Stimulated activated CD4-positive, alpha-beta T cell treated with anti-CD3 and anti-CD28 coated beads, Interleukin-2, amount 100 ng/mL, for 24 hours (primary cell): ENCODE measurements around the gene IFIT3.

Source experiments
- DNase-seq, 2 donors: peaks; one replicate each; pipeline ENCODE4 v3.0.0-alpha.2; 2020

Gene IFIT3

DNA sequence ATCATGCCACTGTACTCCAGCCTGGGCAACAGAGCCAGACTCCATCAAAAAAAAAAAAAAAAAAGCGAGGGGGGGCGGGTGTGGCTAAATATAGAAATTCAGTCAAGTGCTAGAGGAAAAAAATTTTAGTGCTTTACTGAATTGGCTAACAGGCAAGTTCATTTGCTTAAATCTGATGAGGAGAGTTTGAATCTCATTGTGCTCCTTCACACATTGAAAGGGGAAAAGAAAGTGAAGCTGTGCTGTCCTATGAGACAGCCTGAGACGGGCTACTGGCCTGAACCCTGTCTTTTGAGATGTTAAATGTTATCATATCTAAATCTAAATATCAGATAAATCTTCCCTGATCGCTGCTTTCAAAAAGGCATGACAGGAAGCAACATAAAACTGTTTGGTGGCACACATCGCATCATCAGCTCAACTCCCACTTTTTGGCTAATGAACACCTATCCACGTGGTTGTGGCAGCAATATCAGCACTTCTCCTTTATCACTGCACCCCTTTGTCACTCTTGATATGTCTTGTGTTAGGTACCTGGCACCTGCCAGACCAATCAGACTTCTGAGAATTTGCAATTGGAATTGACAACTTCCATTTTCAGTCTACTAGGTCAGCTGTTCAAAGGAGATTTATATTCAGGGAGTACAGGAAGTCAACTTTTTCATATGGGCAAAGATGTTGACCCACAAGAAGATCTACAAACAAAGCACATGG, 36.1 kb downstream of the IFIT3 start:
- no peak for DNase-seq

DNA sequence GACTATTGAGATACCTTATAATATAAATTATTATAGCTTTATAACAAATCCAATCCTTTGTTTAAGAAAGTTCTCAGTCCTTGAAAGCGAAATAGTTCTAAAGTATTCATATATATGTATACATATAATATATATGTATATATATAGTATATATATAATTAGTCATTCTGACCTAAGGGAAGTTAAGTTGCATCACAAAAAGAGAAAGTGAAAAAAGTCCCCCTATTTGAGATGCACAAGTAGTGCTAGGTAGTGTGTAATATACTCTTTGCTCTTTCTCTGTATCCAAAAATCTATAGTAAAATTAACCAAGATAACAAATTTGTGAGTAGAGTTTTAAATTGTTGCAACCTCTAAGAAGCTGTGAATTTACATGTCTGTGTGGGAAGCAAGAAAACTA, 36.7 kb downstream of the IFIT3 start:
- DNase-seq, result no peak

DNA sequence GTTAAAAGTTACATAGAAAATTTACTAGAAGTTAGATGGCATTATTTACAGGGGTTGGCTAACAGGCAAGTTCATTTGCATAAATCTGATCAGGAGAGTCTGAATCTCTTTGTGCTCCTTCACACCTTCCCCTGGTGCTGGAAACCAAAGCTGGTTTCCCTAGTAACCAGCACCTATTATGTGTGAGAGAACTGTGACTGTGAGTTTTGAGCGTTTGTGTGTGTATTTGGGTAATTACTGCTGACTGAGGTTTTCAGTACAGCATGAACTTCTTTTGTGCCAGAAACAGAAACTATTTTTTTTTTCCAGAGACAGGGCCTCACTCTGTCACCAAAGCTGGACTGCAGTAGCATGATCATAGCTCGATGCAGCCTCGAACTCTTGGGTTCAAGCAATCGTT, 39.7 kb downstream of the IFIT3 start:
- no peak for DNase-seq

DNA sequence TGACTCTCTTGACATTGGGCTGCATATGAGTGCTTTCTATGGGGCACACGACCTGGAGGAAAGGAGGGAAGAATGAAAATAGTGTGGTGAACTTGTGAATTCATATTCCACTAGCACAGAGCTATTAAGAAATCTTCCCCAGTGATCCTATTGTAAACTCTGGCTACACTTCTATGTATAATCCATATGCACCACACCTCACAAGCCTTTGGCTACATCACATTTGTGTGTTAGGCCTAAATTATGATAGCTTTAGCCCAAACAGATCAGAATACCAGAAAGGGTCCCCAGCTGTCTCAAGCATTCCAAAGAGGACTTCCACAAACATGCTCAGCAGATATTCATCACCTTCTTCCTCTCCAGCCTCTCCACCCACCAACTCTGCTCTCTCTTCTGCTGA, 40.3 kb downstream of the IFIT3 start:
- no peak for DNase-seq

DNA sequence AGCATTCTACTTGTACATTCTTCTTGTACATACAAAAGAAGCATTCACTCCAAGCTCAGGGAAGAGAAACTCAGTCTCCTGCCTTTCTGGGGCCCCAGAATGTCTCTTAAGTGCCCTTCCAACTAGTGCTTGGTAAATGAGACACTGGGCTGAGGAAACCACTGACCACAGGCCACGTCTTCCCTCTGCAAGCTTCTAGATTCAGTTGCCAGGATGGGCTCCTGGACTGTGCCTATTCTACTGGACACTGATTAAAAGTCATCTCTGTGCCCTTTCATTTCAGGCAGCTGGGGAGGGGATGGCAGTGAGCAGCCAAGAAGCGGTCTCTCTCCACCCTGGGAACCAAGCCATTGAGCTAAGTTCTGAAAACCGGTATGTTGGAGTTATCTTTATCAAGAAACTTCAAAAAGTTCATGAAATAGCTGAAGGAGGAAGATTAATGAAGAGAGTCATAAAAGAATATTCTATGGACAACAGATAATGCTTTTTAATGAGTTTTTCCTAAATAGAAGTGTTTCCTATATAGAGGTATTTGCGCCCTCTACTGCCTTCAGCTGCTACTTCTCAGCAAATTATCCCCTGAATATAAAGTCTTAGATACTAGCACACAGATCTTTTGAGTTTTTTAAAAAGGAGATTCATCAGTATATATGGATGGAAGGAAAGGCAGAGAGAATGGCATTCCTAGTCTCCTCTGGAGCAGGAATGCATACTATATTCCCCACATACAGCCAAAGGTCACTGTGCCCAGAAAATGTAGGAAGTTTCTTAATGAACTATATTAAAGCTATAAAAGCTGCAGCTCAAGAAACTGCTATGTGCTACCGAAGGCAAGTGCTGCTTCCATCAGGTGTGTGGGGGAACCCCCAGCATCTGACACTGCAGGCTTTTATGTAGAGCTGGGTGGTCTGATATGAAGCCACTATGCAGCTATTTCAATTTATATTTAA, 41.6 kb downstream of the IFIT3 start:
- no peak for DNase-seq

DNA sequence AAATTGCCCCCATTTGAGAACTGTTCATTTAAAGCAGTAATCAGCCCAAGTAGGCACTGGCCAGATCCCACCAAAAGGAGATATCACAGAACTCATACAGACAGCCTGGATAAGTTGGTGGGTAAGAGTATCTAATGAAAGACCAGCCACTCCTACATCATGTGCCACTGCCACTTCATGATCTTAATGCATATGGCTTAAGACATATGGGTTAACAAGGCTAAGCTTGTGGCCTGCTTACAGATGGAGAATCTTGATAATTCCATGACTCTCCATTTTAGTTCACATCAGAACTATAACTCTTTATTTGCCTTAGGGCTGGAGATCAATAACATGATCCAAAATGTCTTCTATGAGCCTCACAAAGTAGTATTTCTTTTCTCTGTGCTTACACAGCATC, 43.3 kb downstream of the IFIT3 start:
- no peak for DNase-seq

DNA sequence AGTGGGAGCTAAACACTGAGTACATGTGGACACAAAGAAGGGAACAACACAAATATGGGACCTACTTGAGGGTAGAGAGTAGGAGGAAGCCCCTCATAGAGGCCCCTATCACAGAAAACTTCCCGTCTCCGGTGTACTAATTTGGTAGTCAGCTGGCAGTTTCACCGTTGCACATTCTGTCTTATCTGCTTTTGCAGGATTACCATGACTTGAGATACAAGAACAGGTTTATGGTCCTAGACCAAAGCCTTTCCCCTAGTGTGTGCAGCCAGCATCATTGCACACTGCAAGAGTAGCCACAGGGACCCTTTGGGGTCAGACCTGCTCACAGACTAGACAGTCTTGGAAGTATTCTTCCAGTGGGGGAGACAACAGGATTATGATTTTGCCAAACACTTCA, 44.2 kb downstream of the IFIT3 start:
- no peak for DNase-seq

DNA sequence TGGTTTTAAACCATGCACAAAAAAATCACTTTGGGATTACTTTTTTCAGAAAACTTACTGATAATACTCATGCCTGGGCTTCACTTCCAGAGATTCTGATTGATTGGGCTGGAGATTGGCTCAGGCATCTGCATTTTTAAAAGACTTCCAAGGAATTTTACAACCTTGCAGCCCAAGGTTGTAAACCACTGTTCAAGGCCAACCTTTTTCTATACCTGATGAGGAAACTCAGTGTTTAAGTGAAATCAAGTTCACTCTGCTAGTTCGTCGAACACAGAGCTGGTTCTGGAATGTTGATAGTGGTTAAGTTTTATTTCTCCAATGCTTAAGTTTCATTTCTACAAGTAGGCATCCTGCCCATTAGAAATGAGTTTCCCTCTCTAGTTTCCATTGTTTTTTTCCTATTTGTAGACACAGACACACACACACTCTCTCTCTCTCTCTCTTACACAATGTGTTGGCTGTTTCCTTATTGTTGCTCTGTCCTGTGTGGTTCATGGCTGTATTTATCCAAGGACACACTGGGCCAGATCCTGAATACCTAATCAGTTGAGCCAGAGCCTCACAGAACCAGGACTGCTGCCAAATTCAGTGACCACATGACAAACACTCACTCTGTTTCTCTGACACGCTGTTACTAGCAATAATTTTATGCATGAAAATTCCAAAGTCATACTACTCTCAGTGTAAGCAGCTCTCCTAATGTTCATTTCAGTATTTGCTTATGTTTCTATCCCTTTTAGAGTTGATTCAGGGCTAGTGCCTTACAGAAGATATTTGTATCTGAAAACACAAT, 46.3 kb downstream of the IFIT3 start:
- DNase-seq, result no peak

DNA sequence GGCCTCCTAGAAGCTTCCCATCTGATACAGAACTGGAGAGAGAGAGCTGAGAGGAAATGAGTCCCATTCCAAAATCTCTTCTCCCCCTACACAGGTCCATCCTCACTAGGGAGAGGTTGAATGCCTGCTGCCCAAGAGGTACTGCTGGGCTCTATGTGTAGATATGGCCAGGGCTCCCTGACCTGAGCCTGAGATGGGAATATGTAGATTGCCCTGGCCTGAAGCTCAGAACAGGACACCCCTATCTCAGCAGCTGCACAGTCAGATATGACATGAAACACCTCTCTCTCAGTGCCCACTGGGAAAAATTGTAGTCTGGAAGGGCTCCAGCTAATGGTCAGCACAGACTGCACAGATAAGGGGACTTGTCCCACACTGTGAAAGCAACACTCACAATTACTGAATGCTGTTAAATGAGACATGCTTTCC, 46.9 kb downstream of the IFIT3 start:
- DNase-seq, result no peak

DNA sequence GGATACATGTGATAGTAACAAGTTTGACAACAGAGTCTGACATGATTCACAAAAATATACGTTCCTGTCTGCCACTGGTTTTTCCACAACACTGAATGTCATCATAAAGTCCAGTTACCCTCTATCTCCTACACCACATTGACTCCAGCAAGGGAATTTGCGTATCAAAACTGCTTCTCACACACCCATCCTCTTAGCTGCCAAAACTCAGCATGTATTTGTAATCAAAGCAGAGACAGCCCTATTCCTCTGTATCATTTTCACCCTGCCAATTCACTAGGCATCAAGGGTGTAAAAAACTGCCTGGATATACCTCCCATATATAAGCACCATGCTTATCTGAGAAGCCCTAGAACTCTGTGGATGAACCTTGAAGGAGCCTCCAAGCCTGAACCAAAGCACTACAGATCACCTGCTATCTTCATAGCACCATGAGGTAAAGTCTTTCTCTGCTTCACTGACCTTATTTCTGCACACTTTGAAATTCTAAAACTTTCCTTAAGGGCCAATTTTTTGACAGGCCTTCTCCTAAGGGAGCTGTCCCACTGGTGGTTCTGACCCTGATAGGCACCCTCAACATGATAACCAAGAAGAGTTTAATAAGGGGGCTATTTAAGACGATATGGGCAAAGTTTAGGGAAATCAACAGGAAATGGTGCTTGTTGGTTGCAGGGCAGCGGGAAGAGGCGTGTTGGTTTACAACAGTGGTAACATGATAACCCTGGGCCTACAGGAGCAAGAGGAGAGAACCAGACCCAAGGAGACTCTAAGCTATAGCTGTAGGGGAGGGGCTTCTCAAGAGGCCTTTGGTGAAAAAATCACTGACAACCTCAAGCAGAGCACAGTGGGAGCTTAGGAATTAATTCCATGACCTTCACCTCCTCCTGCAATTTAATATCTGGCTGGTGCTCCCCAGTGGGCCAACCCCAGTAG, 50.2 kb downstream of the IFIT3 start, which contains the start of gene IFIT1B:
TSS of gene IFIT1B (plus strand) at position 352 of the 933 bp plus-strand sequence. CDS start at position 432, 80 bp downstream.
- no peak for DNase-seq

DNA sequence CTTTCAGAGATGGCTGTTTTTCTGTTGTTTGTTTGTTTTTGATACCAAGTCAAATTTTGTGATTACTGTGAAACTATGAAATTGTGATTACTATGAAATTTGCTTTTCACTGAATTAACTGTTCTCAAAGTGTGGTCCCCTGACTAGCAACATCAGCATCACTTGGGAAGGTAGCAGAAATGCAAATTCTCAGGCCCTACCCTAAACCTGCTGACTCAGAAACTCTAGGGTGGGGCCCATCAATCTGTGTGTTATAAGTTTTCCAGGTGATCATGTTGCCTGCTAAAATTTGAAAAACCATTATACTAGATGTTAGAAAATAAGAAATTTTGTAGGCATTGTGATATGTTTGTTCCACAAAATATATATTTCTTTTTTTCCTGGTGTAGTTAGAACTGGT, 51.3 kb downstream of the IFIT3 start:
- DNase-seq, result no peak

DNA sequence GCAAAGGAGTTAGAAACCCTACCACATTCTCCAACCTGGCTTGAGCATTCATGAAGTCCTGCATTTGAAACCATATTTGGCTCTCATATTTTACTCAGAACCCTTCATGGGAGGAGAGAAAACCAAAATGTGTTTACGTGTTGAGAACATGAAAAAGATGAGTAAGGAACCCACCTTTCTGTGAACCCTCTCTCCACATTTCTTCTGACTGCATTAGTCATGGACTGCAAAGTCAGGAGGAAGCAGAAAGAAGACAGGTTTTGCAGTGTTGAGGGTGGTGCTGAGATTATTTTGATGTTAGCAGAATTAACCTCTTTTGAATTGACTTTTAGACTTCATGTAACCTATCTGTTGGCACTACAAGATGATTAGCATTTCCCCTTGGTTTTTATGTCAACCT, 55.0 kb downstream of the IFIT3 start:
- DNase-seq, result no peak

DNA sequence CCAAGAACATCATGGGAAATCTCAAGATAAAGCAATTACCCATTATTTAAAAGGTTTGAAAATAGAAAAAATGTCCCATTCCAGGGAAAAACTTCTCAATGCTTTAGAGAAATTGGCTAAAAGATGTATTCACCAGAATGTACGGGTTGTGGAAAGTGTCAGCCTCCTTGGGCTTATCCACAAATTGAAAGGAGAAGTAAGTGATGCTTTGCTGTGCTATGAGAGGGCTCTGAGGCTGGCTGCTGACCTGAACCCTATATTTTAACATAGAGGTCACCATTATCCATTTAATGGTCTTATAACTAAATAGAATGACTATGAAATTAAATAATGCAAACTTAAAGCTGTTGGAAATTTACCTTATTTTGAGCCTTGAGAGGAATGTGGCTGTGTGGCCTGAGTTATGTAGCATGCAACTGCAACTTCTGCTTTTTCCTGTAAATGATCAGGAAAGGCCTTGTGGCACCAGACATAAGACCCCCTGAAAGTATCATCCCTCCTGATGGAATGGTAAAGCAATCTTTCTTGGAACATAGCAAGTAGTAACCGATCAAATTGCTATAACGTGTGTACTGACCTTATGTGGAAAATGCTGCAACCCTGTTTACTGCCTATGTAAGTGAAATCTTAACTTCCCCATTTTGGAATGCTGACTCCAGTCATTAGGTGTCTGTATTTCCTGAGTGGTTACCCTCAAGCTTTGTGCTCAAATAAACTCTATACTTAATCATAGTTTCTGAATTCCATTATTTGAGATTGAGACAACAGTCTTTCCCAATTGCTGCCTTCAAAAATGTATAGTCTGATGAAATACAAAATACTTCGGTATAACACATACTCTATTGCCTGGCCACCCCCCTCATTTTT, 56.9 kb downstream of the IFIT3 start:
- DNase-seq, result no peak

DNA sequence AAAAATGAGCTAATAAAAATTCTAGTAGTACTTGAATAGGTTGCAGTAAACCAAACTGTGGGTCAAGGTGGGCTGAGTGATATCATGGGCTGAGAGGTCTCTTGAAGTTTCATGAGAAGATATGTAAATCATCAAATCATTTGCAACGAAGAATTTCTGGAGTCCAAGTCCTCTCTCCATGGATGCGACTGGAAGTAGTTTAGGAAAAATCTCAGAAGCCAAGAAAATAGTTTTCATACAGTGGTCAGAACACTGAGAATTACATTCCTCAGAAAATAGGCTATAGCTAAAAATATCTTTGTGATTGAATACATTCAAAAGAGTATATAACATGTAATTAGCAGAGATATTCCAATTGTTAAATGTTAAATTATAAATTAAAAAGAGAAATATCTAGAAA, 61.0 kb downstream of the IFIT3 start:
- DNase-seq, result no peak

DNA sequence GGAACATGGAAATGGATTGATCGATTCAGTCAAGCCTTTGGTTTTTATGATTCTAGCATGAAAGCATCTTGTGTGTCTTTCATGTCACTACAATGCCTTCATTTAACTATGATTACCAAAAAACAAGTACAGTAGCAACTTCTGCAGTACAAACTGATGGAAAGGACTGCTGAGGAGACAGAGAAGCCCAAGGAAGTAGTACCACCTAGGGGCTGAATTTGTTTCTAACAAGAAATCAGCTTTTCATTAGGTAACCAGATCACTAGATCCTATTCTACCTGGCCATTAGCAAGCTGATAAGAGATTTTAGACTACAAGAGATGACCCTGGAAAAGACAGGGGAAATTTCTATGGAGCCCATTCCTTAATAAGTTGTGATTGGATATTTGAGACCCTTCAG, 61.5 kb downstream of the IFIT3 start:
- DNase-seq, result no peak
